RPMI7951 (cell line): Measurements from ENCODE around the gene BANF1. TPM values are rescaled to one million over a fixed set of nuclear protein-coding genes. Genes with fewer than 3 reads are reported as not detected.
"Not testable (repeated sequence)": the region's sequence is repeated elsewhere in the genome, so short reads cannot be mapped to it uniquely, and the experiment has no call there.

Experiments
- DNase-seq: peaks from one replicate; pipeline ENCODE4 v3.0.0-alpha.2; 2012; ENCODE audit warnings: low read depth
- total RNA-seq: library from RNA; depleted of rRNA; stranded (reverse); fragments of >200 nt; shearing (Covaris generic); gene quantifications from 2 replicates; pipeline ENCODE4 v1.2.3, GENCODE V29; 2014

BANF1 gene
- total RNA-seq, 1 experiment from 2014 or later = 101 TPM

DNA sequence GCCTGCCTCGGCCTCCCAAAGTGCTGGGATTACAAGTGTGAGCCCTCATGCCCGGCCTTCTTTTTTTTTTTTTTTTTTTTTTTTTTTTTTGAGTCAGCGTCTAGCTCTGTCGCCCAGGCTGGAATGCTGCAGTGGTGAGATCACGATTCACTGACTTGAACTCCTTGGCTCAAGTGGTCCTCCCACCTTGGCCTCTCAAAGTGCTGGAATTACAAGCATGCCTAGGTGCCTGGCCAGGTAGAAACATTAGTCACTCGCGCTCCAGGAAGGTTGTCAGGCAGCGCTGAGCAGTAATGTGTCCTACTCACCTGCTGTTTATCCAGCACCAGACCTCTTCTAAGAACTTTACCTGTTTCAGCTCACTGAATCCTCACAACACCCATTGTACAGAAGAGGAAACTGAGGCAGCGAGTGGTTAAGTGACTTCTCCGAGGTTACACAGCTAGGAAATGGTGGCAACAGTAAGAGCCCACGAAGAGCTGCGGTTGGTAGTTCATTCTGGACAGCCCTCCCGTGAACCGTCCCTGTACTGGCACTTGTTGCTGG, 9.0 kb downstream of the BANF1 start:
- DNase-seq = peak; percentile 46

DNA sequence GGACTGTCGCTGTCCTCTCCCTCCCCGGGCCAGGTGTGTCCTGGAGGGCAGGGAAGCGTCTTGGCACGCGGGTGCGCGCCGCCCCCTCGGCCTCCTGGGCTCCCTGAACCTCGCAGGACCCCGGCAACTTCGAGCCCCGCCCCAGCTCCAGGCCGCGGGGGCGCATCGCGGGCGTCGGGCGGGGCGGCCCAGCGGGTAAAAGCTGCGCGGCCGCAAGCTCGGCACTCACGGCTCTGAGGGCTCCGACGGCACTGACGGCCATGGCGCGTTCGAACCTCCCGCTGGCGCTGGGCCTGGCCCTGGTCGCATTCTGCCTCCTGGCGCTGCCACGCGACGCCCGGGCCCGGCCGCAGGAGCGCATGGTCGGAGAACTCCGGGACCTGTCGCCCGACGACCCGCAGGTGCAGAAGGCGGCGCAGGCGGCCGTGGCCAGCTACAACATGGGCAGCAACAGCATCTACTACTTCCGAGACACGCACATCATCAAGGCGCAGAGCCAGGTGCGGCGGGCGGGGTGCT, 9.5 kb downstream of the BANF1 start, which contains the start of gene CST6:
Gene CST6 (plus strand): TSS at position 224 of the 519 bp plus-strand sequence. CDS start 37 bp downstream, at position 261.
- DNase-seq = no peak

DNA sequence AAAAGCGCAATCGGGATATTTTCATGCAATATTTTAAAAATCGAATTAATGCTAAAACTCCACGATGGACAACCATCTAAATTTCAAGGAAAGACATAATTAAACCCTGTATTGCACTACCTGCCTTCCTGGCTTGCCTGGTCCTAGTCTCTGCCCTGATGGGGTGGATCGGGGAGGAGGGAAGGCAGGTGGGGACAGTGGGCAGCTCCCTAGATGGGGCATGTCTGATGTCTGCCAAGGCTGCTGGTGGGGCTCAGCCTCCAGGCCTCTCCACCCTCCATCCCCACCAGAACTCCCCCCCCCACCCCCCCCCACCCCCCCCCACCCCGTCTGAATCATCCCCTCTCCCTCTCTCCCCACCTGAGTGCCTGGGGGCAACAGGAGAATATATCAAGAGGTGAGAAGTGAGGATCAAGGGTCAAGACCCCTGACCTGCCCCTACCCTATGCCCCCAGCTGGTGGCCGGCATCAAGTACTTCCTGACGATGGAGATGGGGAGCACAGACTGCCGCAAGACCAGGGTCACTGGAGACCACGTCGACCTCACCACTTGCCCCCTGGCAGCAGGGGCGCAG, 10.2 kb downstream of the BANF1 start:
- no peak for DNase-seq

DNA sequence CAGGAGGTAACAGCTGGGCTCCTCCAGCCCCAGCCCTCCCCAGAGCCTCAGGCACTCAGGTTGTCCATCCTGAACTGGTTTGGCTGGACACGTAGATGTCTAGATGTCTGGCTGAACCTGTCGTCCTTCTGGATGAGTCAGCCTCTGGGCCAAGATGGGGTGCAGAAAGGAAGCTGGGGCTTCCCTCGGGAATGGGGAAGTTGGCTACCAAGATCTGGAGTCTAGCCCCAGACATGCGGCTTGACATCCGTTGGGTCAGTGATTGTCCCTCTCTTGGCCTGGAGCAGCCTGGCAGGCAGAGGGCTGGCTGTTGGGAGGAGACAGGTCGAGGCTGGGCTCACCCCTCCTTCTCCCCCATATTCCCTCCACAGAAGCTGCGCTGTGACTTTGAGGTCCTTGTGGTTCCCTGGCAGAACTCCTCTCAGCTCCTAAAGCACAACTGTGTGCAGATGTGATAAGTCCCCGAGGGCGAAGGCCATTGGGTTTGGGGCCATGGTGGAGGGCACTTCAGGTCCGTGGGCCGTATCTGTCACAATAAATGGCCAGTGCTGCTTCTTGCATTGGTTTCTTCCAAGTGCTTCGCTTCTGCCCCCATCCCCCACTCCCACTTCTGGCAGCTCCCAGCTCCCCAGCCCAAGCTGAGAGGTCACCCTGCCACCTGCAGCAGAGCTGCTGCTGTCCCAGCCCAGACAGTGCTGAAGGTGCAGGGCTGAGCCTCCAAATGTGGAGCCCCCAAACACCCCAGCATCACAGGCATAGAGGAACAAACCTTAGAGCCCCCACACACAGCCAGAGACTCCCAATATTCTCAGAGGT, 10.9 kb downstream of the BANF1 start:
- DNase-seq = peak; percentile 38

- DNase-seq = no peak
These were observed 11.4 kb downstream of the BANF1 start for GRCh38 chr11:66013762-66014100.

- no peak for DNase-seq
These were observed 12.6 kb downstream of the BANF1 start for GRCh38 chr11:66014804-66015453.

DNA sequence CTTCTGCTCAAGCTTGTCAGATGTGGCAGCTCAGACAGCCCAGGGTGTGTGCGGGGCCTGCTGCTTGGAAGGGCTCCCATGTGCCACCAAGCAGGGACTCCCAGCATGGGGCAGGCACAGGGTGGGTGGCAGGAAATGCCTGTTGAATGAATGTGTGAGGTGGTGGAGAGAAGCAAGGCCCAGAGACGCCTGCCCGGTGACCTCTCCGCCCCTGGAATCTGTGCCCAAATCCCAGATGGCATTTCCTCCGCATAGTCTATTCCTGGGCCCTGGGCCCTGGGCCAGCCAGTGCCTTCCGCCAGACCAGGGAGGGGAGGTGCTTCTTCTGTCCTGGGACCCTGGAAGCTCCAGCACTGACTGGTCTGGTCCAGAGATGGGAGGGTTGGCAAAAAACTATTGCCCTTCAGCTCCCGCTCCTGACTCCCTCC, 13.2 kb downstream of the BANF1 start:
- peak; percentile 79 for DNase-seq

DNA sequence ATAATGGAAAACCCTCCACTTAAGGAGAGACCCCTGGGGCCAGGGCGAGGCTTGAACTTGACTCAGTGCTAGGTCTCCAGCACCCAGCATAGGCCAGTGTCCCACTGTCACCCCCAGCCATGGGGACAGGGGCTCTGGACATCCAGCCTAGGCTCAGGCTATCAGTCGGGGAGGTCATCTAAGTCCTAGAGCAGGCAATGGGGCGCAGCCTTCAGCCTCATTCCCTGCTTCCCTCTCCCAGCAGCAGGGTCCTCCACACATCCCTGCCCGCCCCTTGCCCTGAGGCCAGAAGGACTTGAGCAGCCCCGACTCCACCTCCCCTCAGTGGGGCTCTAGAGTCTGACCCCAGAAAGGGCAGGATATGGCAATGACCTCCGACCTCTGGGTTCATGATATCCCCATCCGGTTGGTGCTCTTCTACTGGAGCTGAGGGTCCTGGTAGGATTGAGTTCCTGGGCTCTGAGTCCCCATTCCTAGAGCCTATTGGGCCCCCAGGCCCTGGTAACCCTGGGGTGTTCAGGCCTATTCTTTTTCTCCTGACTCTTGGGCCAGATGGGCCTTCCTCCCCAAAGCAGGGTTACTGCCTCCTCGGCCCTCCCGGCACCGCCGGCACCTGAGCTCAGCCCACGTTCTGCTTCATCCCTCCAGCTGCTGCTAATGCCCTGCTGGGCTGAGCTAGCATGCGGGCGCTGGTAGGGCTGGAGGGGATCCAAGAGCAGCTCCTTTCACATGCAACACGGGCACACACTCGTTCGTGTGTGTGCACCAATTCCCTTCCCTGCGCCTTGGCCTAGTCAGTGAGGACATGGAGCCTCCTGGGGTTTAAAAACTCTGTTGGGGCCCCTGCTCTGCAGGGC, 13.9 kb downstream of the BANF1 start:
- no peak for DNase-seq

- no peak for DNase-seq
These were observed 14.5 kb downstream of the BANF1 start for GRCh38 chr11:66016793-66017177.

- DNase-seq = no peak
These were observed 15.0 kb downstream of the BANF1 start for GRCh38 chr11:66017321-66017720.

DNA sequence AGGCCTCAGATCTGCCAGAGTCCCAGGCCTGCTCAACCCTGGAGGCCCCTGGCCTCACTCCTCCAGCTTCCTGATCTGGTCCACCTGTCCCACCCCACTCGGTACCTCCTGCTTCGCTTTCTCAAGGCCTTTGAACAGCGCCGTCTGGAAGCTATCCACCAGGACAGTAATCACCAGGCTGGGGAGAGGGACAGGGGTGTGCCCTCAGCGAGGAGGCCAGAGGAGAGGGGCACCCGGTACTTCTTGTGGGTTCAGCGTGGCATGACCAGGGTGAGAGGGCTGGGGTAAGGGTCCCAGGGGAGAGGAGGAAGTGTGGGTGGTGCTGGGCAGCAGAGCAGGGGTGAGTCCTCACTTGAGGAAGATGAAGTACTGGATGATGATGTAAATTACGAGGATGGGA, 17.9 kb downstream of the BANF1 start:
- no peak for DNase-seq

DNA sequence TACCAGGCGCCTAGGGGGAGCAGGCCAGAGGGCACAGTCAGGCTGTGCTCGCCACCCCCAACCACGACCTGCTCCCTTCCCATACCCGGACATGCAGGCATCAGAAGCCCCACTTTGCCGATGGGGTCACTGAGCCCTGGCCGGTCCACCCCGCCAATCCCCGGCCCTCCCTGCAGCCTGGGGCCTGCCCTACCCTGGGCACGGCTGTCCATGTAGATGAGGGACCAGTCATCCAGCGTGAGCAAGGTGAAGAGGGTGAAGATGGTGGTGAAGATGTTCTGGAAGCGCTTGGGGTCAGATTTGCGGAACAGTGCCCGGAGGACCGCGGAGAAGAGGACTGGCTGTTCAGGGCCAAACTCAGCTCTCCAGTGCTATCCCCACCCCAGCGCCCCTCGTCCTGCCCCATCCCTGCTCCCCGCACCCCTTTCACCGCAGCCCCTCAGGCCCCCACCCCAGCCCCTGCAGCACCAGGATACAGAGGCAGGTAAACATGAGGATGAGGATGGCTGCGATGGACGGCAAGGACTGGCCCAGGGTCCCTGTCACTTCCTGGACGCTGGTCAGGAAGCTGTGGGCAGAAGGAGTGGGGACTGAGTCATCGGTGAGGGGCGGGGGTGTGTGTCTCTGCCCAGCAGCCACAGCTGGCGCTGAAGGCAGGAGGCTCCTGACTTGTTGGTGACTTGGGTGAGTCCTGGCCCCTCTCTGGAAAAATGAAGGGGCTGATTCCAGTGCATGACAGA, 18.5 kb downstream of the BANF1 start:
- DNase-seq = peak; percentile 91

- DNase-seq = peak; percentile 55
These were observed 20.3 kb downstream of the BANF1 start for GRCh38 chr11:66022401-66023185.

DNA sequence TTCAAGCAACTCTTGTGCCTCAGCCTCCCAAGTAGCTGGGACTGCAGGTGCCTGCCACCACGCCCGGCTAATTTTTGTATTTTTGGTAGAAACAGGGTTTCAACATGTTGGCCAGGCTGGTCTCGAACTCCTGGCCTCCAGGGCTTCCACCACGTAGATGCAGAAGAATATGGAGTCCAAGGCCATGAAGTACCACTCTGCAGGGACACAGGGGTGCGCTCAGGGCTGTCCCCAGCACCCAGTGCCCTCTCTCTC, 20.8 kb downstream of the BANF1 start:
- not testable (repeated sequence) for DNase-seq

DNA sequence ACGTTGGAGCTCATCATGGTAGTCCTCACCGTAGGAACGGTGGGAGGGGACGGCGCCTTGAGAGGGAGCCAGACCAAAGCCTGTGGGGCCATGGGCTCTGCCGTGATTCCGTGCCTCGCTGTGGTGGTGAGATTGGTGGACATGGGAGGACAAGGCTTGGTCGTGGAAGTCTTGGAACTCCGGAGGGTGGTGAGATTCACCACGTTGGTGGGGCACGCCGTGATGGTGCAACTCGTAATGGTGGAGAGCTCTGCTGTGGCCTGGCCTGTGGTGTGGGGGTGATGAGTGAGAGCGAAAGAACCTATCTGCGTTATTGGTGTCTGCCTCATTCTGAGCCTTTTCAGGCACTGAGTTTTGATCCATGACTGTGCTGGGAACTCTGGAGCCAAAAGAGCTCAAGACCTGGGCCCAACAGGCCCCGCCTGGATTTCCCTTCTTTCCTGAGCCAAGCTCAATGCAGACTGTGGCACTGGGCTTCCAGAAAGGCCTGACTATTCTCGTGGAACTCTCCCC, 23.8 kb downstream of the BANF1 start, which contains the start of gene CATSPER1:
Gene CATSPER1 (minus strand): TSS at position 463 of the 513 bp plus-strand sequence. CDS start 100 bp downstream, at position 363.
- DNase-seq = no peak

DNA sequence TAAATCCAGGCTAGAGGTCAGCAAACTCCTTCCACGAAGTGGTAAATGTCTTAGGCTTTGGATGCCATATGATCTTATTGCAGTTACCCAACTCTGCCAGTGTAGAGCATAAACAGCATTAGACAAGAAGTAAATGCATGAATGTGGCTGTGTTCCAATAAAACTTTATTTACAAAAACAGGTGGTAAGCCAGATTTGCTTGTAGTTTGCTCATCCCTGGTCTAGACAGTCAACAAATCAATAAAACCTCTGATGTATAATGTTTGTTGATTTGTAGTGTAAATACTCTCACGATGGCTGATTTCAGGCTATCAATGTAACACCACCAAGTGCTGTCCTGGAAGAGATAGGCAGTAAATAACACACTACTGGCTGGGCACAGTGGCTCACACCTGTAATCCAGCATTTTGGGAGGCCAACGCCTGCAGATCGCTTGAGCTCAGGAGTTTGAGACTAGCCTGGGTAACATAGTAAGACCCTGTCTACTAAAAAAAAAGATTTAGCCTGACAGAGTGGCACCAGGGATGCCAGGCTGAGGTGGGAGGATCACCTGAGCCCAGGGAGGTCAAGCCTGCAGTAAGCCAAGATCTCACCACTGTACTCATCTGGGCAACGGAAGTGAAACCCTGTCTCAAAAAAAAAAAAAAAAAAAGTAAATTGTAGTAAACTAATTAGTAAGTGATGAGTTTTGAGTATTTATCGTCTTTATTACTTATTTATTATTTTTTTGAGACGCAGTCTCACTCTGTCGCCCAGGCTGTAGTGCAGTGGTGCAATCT, 30.8 kb downstream of the BANF1 start:
- DNase-seq = no peak

DNA sequence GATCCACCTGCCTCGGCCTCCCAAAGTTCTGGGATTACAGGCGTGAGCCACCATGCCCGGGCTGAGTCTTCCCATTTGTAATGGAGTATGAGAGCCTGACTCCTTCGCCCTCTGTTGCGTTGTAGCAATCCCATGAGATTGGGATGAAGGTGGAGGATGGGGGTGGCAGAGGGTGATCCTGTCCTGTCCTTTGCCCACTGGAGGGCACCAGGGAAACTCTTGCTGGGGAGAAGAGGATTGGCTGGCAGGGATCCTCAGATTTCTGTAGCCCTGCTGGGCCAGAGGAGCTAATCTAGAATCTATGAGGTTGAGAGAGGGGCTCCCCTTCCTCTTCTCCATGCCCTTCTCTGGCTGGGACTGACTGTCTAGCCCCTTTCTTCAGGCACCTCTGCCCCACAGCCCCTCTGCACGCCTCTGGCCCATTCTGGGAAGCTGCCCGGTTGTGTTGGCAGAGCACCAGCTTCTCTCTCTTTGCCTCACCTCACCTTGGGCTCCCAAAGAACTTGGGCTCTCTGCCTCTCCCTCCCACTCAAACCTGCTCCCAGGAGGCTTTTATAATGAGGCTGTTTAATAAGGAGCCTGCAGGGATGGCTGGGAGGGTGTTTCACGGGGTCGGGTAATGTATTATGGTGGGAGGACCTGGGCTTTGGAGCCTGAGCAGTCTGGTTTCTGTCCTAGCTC, 33.5 kb downstream of the BANF1 start:
- no peak for DNase-seq

DNA sequence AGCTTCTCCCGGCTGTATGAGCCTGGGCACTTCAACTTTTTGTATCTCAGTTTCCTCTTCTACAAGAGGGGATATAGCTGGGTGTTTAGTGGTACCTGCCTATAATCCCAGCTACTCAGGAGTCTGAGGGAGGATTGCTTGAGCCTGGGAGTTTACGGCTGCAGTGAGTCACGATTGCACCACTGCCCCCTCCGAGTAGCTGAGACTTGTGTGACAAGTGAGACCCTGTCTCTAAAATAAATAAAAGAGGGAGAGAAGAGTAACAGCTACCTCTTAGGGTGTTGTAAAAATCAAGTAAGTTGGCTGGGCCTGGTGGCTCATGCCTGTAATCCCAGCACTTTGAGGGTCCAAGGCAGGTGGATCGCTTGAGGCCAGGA, 34.0 kb downstream of the BANF1 start:
- no peak for DNase-seq

DNA sequence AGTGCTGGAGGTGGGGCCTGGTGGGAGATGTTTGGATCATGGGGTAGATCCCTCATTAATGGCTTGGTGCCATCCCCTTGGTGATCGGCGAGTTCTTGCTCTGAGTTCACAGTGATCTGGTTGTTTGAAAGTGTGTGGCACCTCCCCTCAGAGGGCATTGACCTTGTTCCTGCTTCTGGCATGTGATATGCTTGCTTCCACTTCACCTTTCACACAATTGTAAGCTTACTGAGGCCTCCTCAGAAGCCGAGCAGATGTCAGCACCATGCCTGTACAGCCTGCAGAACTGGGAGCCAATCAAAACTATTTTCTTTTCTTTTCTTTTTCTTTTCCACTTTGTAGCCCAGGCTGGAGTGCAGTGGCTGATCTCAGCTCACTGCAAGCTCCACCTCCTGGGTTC, 35.0 kb downstream of the BANF1 start:
- DNase-seq = no peak
